Stimulated activated CD4-positive, alpha-beta T cell treated with anti-CD3 and anti-CD28 coated beads, TNF-alpha, amount 100 ng/mL, for 48 hours (primary cell): Measurements from ENCODE around the gene CIT.

Experiments used
- DNase-seq, 3 donors: peaks; one replicate each; pipeline ENCODE4 v3.0.0-alpha.2; 2020; ENCODE audit warnings: low read depth in 3 of 3

CIT gene

DNA sequence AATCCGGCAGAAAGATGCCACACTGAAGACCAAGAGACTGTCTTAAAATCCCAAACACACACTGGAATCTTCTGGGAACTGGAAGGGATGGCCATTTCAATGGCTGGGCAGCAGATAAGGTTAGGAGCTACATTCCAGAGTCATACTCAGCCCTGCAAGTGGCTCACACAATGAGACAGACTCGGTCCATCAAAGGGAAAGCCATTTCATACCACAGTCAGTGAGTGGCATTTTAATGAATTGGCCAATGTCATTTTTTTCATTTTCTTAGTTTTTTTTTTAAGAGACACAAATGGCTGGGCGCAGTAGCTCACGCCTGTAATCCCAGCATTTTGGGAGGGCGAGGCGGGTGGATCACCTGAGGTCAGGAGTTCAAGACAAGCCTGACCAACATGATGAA is 17.9 kb downstream of the CIT start:
- no peak for DNase-seq

DNA sequence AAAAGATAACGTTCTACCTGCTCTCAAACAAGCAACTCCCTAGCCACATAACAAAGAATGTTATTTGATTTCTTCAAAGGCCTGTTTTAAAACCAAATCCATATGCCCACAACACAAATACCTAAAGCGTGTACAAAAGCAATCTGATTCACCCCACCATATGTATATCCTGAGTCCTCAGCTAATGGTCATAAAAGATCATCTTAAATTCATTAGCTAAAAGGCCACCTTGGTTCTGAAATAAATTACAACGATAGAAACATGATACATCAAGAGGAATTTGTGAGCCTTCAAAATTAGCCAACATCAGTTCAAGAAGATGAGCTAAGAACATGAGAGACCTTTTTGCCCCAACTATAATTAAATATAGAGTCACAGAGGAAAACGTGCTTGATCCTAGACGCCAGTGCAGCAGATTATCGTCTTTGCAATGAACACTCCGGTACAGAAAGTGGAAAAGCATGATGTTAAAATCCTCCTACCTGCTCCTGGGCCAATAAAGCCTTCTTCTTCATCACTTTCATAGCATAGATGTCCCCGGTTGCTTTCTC is 20.0 kb downstream of the CIT start:
- no peak for DNase-seq

DNA sequence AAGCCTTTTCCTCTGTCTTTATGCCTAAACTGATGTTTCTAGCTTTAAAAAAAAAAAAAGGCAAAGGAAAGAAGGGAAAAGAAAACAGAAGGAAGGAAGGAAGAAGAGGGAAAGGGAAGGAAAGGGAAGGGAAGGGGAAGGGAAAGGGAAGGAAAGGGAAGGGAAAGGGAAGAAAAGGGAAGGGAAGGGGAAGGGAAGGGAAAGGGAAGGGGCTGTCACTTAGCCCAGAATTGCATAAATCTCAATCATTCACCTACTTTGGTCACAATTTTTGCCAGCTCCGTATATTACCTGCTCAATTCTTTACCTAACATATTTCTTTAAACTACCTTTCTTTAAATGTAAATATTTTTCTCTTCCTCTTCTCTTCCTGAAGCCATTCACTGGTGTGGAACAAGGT is 26.8 kb downstream of the CIT start:
- no peak for DNase-seq

DNA sequence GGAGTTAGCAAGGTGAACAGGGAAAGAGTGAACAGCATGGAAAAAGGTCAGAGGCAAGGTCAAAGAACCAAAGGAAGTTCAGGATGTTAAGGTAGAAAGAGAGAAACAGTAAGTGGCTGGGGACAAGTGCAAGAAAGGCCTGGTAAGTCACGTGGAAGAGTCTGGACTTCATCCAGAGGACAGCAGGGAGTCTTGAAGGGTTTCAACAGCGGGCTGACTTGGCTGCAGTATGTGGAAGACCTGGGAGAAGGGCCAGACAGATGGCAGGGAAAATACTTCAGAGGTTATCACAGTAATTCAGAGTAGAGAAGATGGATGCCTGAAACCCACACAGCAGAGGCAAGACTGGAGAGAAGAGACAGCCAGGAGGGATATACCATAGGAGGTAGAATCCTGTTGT is 34.0 kb downstream of the CIT start:
- DNase-seq, result no peak

DNA sequence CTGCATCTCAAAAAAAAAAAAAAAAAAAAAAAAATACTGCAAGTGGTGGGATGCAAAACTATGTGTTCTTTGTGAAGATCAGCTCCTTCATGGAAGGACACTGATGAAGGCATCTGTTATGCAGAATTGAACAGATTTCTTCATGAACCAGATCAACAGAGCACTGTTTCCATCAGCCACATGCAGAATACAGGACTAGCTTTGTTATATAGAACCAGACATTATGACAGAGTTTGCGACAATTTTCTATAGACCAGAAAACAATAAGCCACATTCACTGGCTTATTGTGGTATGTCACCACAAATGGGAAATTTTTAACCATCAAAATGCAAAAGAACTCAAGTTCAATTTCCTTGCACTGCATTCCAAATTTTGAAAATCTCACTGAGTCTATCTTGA is 34.7 kb downstream of the CIT start:
- no peak for DNase-seq

DNA sequence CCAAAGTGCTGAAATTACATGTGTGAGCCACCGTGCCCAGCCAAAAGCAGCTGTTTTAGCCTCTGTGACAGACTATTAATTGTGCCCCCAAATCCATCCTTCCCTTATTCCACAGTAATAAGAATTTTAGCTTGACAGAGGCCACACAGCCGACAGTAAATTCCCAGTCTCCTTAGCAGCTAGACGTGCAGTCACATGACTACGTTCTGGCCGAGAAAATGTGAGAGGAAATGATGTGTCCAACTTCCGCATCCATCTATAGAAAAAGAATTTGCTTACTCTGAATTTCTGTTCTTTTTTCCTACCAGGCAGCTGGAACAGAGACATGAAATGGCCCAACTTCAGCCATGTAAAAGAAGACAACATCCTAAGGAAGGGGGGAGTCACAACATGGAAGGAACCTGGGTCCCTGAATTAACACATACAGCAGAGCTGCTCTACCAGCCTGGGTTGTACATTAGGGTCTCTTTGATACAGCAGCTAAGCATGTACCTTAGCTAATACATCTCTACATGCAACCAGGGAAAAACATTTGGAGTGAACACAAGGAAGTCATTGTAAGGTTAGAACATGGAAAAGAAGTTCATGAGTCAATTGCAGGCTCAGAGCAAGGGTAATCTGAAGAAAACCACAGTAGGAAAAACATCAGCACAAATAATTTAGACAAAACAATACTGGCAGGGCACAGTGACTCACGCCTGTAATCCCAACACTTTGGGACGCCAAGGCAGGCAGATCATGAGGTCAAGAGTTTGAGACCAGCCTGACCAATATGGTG is 35.5 kb downstream of the CIT start:
- no peak for DNase-seq

DNA sequence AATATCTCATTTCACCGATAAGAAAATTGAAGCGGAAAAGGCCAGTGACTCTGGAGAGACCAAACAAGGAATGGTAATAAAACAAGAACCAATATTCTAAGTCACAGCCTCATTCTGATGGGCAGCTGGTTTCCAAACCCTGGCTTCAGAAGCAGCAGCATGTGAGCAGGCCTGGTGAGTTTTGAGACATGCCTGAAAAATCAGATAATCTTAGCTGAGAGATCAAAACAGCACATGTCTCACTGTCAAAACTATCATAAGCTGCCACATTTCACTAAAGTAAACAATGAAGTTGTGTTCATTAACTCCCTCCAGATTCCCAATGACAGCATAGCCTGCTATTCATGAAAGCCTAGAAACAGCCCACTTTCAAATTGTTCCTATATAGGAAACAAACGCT is 36.5 kb downstream of the CIT start:
- no peak for DNase-seq

DNA sequence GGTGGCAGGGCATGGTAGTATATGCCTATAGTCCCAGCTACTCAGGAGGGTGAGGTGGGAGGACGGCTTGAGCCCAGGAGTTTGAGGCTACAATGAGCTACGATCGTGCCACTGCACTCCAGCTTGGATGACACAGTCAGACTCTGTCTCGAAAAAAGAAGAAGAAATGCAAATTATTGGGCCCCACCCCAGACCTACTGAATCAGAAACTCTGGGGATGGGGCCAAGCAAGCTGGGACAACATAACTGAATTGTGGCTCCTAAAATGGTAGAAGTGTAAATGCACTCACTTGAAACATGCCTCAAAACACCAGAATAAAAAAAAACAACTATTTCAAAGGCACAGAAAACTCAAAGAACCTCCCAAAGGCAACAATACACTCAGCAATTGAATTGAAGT is 37.0 kb downstream of the CIT start:
- DNase-seq, result no peak

DNA sequence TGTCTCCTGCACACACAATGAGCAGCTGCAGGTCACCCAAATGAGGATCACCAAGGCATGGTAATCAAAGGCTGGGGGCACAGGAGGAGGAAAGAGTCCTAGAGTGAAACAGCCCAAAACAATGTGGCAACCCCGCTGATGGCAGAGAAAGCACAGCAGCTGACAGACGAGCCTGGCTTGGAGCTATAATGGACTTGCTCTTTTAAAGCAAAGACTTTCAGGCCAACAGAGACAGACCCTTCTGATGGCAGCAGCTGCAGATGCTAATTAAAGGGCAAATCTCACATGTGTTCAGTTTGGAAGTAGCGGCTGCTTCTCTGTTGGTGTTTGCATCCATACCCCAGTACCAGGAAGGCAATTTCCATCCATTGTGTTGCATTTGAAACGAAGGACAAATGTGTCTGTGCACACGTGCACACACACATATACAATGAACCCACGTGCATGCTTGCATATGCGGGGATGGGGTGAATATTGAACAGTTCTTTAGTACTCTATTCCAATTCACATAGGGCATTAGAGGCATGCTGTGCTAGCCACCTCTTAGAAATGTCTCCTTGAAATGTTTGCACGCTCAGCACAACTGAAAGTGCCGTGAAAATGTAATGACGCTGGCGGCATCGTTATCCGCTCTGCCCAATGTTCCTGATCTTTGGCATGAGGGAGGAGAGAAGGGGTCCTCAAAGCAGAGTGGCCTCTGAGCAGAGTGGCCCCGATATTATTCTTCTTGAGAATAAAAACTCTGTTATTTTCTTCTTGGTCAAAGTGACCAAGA is 38.1 kb downstream of the CIT start:
- no peak for DNase-seq

DNA sequence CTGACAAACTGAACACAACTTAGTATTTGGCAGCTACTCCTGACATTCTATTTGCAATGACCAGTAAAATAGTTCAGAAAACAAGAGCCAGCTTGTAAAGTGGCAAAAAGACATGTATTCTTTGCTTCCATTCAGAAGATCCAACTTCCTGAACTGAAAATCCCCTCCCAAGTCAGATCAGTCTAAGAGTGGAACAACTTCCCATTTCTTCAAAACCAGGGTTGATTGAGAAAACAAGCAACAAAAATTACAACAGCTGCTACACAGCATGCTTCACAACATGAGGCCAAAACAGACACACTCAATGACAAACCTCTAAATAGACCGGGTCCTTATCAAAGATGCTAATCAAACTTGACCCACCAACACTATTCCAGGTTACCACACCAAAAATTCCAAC is 40.3 kb downstream of the CIT start:
- no peak for DNase-seq

DNA sequence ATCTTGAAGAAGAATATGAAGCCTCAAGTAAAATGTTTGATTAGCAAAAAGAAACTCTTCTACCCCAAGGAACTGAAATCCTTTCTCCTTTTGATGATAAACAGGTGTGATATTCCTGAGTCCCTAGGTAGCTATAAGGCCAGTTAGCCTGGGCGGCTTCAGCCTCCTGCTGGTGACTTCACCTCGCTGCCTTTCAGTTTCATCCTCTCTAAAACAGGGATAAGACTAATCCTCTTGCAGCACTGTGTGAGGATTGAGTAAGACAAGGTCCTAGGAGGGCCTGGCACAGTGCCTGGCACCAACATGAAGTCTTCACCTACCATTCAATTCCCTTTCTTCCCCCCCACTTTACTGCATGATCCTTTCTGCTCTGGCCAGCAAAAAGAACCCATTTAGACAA is 42.1 kb downstream of the CIT start:
- no peak for DNase-seq

DNA sequence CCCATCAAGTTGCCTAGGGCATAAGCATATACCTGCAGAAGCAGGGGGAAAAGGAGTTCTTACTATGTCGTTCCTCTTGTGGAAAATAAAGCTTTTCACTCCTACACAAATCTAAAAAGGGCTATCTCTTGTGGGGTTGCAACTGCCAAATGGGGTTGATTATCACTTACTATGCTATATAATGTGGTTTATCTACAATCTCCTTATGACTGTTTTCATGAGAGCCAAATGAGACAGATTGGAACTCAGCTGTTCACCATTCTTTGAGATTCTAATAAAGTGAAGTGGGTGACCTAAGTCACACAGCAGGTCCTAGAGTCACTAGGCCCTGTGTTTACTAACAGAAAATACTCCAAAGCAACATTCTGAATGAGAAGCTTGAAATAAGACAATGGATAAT is 47.7 kb downstream of the CIT start:
- no peak for DNase-seq

DNA sequence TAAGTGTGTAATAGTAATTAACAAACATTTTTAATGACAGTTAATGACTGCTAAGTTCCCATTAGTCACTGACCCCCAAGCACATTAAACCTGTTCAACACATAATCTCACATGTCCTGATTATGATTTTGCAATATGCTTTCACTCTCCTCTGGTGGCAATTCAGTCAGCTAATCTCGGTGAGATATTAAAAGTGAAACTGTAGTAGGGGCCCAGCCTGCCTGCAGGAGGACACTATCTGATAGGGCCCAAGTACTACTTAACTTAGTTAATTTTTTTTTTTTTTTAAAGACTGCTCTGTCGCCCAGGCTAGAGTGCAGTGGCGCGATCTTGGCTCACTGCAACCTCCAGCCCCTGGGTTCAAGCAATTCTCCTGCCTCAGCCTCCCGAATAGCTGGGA is 48.8 kb downstream of the CIT start:
- DNase-seq, result no peak

DNA sequence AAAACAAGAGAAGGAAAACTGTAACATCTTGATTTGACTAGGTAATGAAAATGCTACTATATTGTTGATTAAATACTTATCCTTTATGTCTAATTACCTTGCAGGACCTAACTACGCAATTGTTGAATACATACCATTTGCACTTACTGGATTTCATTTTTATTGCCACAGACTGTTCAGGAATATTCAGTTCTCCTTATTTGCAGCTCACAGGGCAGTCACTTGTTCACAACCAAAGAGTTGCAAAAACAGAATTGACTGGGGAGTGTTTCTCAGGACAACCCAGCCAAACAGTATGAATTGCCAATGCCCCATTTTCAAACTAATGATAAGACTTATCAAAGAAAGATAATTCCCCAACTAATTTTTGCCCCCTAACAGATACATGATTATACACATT is 49.4 kb downstream of the CIT start:
- no peak for DNase-seq

DNA sequence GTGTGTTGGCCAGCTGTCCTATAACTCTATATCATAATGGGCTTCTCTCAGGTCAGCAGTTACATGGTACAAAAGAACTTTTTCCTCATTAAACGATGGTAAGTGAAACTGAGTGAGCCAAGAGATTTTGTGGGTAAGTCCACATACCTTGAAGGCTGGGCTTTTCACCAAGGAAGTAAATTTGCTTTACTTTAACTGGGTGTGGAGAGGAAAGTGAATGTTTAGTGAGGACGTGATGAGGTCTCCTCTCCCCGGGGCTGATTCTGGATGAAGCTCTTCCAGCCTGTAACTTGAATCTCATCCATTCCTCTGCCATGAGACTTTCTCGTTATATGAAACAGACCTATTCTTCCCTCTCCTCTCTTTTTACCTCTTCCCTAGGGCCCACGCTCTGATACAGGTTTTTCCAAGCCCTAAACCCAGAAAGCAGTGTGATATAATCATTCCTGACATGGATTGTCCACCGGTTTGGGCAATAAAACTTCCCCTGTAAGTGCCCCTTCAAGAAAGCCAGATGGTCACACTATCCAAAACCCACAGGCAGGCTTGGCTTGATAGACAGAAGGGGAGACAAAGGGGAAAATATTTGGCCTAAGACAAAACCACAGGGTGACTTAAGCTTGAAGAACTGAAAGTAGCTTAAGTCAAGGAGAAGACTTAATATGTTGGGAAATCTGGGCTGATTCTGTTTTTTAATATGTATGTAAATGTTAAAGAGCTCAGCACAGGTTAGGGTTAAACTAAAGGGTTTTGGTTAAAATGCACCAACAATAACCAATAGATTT is 50.3 kb downstream of the CIT start:
- no peak for DNase-seq

DNA sequence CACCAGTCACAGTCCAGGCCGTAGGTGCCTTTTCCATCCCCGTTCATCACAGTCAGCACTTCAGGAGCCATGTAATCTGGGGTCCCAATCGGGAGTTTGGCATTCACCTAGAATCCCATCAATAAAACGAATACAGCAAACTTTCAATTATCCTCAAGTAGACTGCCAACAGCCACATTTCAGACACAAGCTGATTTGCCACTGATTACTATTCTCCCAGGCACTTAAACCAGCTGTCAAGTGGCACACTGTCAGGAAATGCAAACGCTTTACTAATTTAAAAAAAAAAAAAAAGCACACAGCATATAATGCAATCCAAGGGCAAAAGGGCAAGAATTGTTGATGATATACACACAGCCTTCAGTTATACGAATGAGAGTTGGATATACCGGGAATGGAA is 51.9 kb downstream of the CIT start:
- no peak for DNase-seq

DNA sequence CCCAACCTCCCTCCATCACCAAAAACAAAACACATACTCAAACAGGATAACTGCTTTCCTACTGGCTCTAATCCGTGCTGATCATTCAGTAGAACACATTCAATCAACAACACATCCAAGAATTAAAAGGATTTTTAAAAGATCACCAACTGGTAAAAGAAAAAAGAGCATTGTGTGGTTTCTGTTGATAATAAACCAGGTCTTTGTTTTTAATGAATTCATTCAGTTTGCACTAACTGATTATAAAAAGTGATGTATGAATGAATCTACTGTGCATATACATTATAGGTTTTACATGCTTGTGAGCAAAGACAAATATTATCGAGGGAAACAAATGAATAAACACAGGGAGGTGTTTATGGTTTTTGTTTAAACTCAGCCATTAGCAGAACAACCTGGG is 55.1 kb downstream of the CIT start:
- no peak for DNase-seq

DNA sequence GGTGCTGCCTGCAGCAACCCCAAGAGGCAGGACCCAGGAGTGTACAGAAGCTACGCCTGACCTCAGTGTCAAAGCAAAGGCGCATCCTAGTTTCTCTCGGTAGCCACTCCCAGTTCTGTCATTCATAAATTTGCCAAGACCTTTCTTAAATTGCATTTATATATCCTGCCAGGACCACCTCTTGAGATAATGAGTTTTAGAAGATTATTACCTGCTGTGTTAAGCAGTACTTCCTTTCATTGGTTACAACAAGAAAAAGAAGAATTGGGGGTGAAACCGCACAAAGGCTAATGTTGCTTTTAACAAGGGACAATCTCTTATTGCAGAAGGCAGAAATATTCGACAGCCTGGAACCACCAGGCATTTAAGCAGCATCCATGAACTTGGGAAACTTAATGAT is 57.8 kb downstream of the CIT start:
- no peak for DNase-seq

DNA sequence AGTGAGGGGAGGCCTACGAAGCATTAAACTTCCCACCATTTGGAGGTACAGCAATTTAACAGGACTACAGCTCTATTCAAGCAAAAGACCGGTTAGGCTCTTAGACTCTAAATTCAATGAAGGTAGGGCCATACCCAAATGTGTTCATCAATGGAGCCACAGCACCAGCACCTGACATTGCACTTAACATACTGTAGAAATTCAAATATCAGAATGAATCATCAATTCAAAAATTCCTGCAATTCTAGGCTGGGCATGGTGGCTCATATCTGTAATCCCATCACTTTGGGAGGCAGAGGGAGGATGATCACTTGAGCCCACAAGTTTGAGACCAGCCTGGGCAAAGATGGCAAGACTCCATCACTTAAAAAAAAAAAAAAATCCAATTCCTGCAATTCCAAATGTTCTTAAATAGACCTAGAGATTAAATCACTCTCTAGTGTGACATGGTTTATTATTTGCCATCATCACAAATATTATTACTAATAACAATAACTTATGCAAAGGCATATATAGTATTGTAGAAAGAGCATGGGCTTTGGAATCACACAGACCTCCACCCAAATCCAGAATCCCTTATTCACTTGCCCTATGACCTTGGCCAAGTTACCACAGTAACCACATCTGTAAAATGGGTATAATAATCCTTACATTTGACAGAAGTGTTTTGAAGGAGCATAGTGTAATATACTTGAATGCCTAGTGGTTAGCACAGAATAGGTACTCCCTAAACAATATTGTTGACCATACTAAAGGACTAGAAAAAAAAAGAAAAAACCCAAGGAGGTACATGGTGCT is 59.4 kb downstream of the CIT start:
- no peak for DNase-seq

DNA sequence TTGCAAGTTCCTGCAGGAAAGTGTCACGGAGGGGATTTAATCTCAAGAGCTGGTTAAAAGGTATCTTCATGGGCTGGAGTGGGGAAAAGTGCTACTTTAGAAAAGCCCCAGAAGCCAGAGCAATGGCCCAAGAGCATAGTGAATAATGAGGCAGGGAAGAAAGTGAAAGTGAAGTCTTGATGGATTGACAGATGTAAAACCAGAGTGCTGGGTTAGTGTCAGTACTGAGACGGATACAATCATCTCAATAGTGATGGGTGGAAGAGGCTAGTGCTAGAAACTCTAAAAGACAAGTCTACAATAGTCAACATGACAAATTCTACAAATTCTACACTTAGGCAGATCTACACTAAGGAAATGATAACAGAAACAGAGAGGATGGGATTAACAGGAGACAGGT is 68.1 kb downstream of the CIT start:
- DNase-seq, result no peak

DNA sequence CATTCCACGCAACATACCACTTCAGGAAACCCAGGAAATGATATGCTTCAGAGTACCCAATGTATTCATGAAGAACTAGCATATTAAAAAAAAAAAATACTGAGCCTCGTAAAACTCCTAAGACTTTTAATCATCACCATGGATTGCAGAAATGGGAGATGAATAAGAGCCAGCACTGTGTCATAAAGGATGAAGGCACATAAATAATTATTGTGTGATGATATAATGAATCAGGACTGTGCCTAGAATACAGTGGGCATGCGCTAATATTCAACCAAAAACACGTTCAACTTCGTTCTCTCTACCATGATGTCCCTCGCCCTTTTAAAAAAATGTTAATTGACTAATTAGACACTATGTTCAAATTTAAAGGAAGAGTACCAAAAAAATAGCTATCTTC is 68.7 kb downstream of the CIT start:
- DNase-seq, result no peak

DNA sequence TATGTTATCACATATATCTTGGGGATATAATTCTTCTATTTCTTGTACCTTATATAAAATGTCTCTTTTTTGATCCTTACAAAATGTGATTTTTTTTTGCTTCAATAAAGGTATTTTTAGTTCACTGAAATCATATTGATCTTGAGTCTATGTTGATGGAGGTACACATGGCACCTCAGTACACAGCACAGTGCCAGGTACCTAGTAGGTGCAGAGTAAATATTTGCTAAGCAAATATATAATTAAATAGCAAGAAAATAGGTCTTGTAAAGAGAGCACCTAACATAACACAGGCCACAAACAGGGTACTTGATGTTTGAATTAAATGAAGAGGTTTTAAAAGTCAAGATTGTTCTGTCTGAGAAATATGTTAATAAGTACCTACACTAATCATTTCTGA is 69.7 kb downstream of the CIT start:
- DNase-seq, result no peak
